GM18498 (cell line): ENCODE data around the gene DNAAF3.
"Not testable (repeated sequence)": the region's sequence is repeated elsewhere in the genome, so short reads cannot be mapped to it uniquely, and the experiment has no call there.

ENCODE experiments used
- ATAC-seq: cut with Tn5 transposase; IDR thresholded peaks from one replicate; pipeline ENCODE4 v1.9.1; 2021; ENCODE audit warnings: mild to moderate bottlenecking, moderate library complexity; ENCODE audit not compliant: unreplicated experiment

The DNAAF3 gene

GRCh38 chr19:55166530-55167268 lies at the start of gene DNAAF3:
Gene DNAAF3, minus strand, starts transcription at chr19:55166613. Its CDS starts 200 bp downstream, at chr19:55166413.
- ATAC-seq = peak; percentile 93

GRCh38 chr19:55213547-55213946 lies 47.1 kb upstream of the DNAAF3 start:
- no peak for ATAC-seq

DNA sequence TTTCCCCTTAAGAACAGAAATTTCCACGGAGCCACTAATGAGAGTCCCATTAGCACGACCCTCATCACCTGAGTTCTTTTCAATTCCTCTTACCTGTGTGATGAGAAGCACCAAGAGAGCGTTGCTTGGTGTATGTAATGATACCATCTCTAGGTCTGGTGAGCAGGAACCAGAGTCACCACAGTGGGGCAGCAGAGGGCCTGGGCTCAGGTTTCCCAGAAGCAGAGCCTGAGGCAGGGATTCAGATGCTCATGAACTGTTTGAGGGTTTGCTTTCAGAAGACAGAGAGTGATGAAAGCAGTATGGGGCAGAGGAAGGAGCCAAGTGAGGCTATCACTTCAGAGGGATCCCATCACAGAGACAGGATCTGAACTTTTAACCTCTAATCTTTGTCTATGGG lies 46.0 kb upstream of the DNAAF3 start:
- no peak for ATAC-seq

DNA sequence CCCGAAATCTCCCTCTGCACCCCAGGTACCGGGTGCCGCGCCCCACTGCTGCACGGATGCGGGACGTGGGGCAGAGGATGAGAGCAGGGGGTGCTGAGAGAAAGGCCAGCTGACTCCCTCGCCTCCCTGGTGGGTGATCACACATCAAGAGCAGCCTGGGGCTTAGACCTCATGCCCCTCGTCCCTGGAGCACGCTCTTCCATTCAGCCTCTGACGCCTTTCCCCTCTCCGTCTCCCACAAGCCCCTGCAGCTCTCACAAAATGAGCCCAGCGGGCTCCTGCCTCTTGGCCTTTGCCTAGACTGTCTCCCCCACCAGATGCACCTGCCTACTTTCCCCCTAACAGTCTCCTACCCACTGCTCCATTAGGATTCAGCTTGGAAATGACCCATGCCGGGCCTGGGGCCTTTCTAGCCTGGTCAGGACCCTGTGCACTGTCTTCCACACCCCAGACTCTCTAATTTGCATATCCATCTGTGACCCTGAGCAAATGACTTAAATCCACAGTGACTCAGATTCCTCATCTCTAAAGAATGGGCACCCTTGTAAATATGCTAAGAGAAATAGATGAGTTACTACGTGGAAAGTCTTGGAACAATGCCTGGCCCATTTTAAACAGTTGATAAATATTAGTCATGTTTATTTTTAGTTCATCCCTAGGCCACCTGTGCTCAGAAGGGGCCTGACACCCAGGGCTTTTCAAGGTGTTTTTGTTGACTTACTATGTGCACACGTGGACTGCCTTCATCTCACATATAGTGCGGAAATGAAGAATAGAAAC lies 43.5 kb upstream of the DNAAF3 start:
- no peak for ATAC-seq

DNA sequence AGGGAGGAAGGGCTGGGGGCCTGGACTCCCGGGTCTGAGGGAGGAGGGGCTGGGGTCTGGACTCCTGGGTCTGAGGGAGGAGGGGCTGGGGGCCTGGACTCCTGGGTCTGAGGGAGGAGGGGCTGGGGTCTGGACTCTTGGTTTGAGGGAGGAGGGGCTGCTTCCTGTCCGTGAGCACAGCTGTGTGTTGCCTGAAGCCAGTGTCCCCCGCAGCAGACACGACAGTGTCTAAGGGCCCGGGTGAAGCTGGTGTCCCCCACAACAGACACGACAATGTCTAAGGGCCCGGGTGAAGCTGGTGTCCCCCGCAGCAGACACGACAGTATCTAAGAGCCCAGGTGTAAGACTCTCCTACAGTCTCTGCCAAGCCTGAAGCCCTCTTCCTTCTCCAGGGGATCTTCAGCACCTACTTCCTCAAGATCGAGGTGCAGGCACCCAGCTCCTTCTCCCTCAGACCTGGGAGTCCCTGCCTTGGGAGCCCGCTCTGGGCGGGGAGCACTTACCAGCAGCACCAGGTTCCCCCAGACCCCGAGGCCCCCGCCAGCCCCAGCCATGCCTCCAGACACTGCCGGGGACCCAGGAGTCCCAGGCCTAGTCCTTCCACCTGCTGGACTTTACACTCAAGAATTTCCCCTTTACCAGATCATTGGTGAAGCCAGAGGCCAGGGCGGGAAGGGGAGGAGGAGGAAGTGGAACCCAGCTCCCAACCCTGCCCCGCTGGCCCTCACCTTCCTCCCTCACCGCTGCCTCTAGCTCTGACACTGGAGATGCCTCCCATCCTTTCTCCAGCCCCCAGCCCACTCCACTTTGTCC lies 42.7 kb upstream of the DNAAF3 start, which contains the start of gene PTPRH:
Gene PTPRH, minus strand, starts transcription at position 622 of the 813 bp plus-strand sequence. Its CDS starts 68 bp downstream, at position 554.
- no peak for ATAC-seq

DNA sequence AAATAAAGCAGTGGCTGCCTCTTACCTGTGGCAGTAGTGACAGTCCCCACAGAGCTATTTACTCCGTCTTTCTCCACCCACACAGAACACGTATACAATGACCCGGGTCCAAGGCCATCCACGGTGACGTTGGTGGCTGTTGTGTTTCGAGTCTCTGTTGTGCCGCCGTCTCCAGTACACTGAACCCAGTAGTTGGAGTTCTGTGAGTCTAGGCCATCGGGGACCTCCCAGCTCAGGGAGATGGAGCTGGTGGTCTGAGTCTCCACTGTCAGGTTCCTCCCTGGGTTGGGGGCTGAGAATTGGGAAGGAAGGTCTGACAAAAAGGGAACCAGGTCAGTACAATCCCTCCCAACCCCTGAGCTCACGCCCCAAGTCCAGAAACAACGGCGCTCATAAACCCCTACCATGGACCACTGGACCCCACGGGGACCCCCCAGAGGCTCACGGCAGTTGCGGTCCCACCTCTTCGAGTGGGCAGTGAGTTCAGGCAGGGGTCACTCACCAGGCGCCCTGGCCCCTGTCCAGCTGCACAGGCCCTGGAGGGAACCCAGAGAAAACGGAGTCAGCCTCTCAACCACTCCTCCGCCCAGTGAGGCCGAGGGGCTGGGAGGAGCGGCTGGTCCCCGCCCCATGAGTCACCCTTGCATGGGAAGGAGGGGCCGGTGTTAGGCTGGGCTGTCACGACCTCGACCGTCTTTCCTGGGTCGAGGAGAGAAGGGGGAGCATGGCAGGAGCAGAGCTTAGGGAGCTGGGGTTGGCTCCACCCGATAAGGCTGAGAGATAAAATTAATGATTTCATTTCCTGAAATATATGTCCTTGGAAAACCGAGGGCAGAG lies 40.5 kb upstream of the DNAAF3 start:
- ATAC-seq = no peak

DNA sequence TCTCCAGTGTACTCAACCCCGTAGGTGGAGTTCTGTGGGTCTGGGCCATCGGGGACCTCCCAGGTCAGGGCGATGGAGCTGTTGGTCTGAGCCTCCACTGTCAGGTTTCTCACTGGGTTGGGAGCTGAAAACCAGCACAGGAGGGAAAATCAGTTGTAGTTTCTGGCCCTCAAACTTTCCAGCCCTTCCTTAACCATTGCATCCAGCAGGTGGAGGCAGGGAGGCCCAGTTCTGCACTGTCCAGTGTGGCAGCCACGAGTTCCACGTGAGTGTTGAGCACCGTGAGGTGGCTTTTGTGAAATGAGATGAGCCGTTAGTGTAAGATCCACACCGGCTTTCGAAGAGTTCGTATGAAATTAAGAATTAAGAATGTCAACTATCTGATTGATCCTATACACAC lies 35.8 kb upstream of the DNAAF3 start:
- not testable (repeated sequence) for ATAC-seq

GRCh38 chr19:55199620-55200204 lies 33.3 kb upstream of the DNAAF3 start:
- no peak for ATAC-seq

- no peak for ATAC-seq
Observed at GRCh38 chr19:55198651-55199050, 32.2 kb upstream of the DNAAF3 start.

DNA sequence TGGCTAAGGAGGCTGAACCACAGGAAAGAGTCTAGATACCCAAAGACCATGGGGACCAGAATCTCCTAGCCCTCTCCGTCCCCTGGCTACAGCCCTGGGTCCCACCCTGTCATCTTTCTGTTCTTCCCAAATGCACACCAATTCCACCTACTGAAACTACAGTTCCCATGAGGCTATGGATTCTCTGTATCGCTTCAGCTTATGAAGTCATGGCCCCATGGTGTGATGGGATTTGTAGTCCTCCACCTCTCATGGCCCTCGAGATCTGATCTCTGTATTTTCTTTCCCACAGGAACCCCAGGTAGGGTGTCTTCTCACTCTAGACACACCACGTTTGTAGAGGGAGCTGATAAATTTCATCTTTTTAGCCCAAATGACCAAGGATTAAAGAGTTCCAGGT lies 31.1 kb upstream of the DNAAF3 start:
- no peak for ATAC-seq

GRCh38 chr19:55196803-55197202 lies 30.4 kb upstream of the DNAAF3 start:
- no peak for ATAC-seq

DNA sequence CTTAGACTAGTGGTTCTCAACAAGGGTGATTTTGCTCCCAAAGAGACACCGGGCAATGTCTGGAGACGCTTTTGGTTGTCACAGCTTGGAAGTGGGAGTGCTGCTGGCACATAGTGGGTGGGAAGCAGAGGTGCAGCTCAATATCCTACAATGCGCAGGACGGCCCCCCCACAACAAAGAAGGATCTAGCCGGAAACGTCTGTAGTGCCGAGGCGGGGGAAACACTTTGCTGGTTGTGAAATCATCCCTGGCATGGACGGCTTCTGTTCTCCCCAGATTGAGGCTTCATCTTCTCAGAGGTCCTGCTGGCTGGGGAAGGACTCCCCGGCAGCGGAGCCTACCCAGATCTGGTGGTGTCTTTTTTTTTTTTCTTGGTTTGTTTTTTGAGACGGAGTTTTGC lies 27.1 kb upstream of the DNAAF3 start:
- no peak for ATAC-seq

GRCh38 chr19:55189403-55189835 lies 23.0 kb upstream of the DNAAF3 start:
- ATAC-seq = no peak

GRCh38 chr19:55188625-55189024 lies 22.2 kb upstream of the DNAAF3 start:
- ATAC-seq = no peak

DNA sequence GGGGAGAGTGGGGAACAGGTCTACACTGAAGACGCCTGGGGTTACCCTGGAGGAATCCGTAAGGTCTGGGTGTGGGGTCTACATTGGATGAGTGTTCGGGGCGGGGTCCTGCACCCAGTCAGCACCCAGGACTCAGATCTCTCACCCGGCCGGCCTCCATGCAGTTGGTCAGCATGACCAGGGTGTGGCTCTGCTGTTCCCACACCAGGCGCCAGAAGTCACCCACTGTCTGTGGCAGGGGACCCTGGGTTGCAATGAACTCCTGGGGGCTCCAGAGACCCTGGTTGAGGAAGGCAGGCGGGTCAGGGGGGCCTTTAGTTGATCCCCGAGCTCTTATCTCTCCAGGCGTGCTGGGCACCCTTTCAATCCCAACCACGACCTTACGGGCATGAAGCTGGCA lies 19.7 kb upstream of the DNAAF3 start:
- ATAC-seq = no peak

DNA sequence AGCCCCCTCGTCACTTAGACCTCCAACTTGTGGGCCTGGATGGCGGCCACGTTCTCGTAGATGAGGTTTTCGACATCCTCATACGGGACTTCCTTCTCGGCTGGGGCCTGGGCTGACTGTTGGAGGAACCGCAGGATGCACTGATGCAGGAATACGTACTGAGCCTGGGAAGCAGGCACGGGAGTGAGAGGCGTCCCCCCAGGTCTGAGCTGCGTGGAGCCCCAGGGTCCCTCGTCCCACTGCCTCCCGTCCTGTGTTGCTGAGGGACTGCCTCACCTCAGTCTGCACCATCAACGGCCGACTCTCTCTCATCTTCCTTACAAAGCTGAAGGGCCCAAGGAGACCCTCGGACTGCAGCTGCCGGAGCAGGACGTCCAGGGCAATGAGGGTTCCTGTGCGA lies 15.3 kb upstream of the DNAAF3 start:
- ATAC-seq = no peak

GRCh38 chr19:55179606-55180484 lies 13.4 kb upstream of the DNAAF3 start, which contains the start of gene SYT5:
Gene SYT5, minus strand, starts transcription at chr19:55180289. Its CDS starts 1,248 bp downstream, at chr19:55179041.
- ATAC-seq = peak; percentile 8

DNA sequence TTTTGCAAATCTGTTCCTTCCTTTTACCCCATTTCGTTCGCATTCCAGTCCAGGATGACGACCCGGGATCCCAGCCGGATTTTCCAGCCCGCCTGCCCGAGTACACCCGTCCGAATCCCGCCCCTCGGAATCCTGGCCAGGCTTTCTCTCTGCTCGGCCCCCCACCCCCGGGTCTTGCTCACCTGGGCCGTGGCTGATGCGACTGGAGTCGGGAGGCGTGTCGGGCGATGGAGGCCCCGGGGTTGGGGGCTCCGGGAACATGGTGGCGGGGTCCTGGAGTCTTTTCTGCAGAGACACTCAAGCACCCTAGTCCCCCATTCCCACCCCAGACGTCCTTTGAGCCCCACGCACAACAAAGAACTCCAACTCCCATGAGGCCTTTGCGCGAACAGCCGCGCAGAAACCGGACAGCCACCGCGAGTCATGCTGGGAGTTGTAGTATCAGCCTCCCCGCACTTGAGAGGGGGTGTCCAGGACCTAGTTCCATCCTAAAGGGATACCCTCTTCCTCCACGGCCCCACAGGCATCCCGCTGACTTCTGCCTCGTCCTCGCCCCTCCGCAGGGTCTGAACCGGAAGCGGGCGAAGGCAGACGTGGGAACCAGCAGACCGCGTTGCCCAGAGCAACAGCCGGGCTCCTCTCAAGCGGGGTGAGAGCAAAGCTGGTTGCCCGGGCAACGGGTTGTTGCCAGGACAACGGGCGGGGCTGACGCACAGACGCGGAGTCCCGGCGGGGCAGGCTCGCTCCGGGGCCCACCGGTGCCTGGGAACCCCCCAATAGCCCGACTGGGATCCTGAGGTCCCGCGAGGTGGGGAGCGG lies 12.6 kb upstream of the DNAAF3 start:
- ATAC-seq = peak; percentile 85
